K562 (cell line): ENCODE results near the gene IMPA2. TPM values are rescaled to one million over a fixed set of nuclear protein-coding genes. Genes with fewer than 3 reads are reported as not detected.

Source experiments
- CTBP1 ChIP-seq: fragments of 450-650 bp; IDR thresholded peaks from 2 replicates; pipeline ENCODE4 v1.6.1; 2016; ENCODE audit warnings: borderline replicate concordance
- GABPA ChIP-seq: fragments of 200-800 bp; sonication (Bioruptor generic); conservative IDR thresholded peaks from 2 replicates; pipeline ENCODE4 v1.6.1; 2016; ENCODE audit warnings: low read depth, missing genetic modification characterization, missing compliant biosample characterization
- MAFG ChIP-seq: fragments of 450-650 bp; conservative IDR thresholded peaks from 2 replicates; pipeline ENCODE4 v1.6.1; 2016; ENCODE audit warnings: missing genetic modification characterization, missing compliant biosample characterization
- NFRKB ChIP-seq: fragments of 450-650 bp; IDR thresholded peaks from 2 replicates; pipeline ENCODE4 v1.6.1; 2016; ENCODE audit warnings: low read depth
- NFYB ChIP-seq: IDR thresholded peaks from 2 replicates; pipeline ENCODE4 v1.6.1; 2011; ENCODE audit warnings: mild to moderate bottlenecking, moderate library complexity; ENCODE audit not compliant: insufficient read length; ENCODE audit errors: extremely low read depth
- SMAD2 ChIP-seq: fragments of 150-350 bp; IDR thresholded peaks from 2 replicates; pipeline ENCODE4 v1.6.1; 2014; ENCODE audit warnings: low read depth, mild to moderate bottlenecking, low read length
- SP1 ChIP-seq: sonication (generic); formaldehyde crosslinking; IDR thresholded peaks from 2 replicates; pipeline ENCODE4 v1.8.1; 2022; ENCODE audit warnings: mild to moderate bottlenecking, missing genetic modification reagents
- SRSF7 ChIP-seq: fragments of 200-400 bp; formaldehyde crosslinking; optimal IDR thresholded peaks from 2 replicates; pipeline ENCODE3; 2017; ENCODE audit warnings: mild to moderate bottlenecking, low read depth, low read length
- TEAD1 ChIP-seq, 2 experiments: fragments of 450-650 bp in 1 of 2; sonication (generic) in 1 of 2; formaldehyde crosslinking; IDR thresholded peaks; 2 replicates each; pipeline versions ENCODE4 v1.4.0 to v1.8.0; 2020 to 2022; ENCODE audit warnings: mild to moderate bottlenecking in 2 of 2, missing genetic modification reagents in 1 of 2
- ZNF133 ChIP-seq: fragments of 250-450 bp; sonication (Bioruptor Pico); IDR thresholded peaks from 2 replicates; pipeline ENCODE4 v1.4.0; 2020; ENCODE audit warnings: mild to moderate bottlenecking
- ZNF175 ChIP-seq: fragments of 200-800 bp; sonication (Bioruptor generic); IDR thresholded peaks from 2 replicates; pipeline ENCODE4 v1.6.1; 2016; ENCODE audit warnings: low read depth, mild to moderate bottlenecking, missing genetic modification characterization, missing compliant biosample characterization
- ZNF24 ChIP-seq: fragments of 450-650 bp; IDR thresholded peaks from 2 replicates; pipeline ENCODE4 v1.6.1; 2016
- polyA plus RNA-seq, 8 experiments: library from polyadenylated mRNA; depleted of rRNA in 4 of 8; stranded (reverse) in 5 of 8; unstranded in 3 of 8; fragments of >200 nt; fragmentation: Nextera tagmentation in 2 of 8; fragmentation: Illumina TruSeq in 1 of 8; extraction: Ambion mirVana in 2 of 8; extraction: Trizol in 1 of 8; gene quantifications; 2 replicates each; pipeline versions ENCODE4 v1.2.1 to v1.2.3, GENCODE V29; 2011 to 2014; ENCODE audit warnings: inconsistent platforms in 1 of 8, missing spikeins in 1 of 8
- total RNA-seq, 7 experiments: library from RNA; depleted of rRNA in 6 of 7; stranded (reverse); fragments of >200 nt in 6 of 7; fragmentation: Illumina TruSeq in 2 of 7; extraction: Trizol in 2 of 7; gene quantifications; 2 replicates each; pipeline versions ENCODE4 v1.2.1 to v1.2.3, GENCODE V29; 2011 to 2021; ENCODE audit warnings: low replicate concordance in 1 of 7
- TF ChIP-seq, protein P1 (sequence below): fragments of 450-650 bp; IDR thresholded peaks from 2 replicates; pipeline ENCODE4 v1.6.1; 2018; ENCODE audit not compliant: partially characterized antibody
- TF ChIP-seq, protein P2 (sequence below): sonication (generic); formaldehyde crosslinking; IDR thresholded peaks from 2 replicates; pipeline ENCODE4 v1.8.0; 2022; ENCODE audit warnings: mild to moderate bottlenecking, missing genetic modification reagents
- TF ChIP-seq, protein P3 (sequence below): sonication (generic); formaldehyde crosslinking; IDR thresholded peaks from 2 replicates; pipeline ENCODE4 v1.8.1; 2022; ENCODE audit warnings: missing genetic modification reagents
- TF ChIP-seq, protein P4 (sequence below), 3 experiments: fragments of 200-800 bp in 1 of 3; fragments of 250-450 bp in 1 of 3; fragments of 450-650 bp in 1 of 3; sonication (Bioruptor Pico) in 1 of 3; sonication (Bioruptor generic) in 1 of 3; formaldehyde crosslinking in 1 of 3; IDR thresholded peaks; 2 replicates each; pipeline versions ENCODE4 v1.6.1 to v1.8.0; 2016 to 2022; ENCODE audit warnings: mild to moderate bottlenecking in 2 of 3, missing genetic modification characterization in 2 of 3, missing compliant biosample characterization in 1 of 3, moderate library complexity in 1 of 3

IMPA2 gene
- total and polyA plus RNA-seq, 9 of the 15 experiments (the other 6 are each of a cell fraction or from before 2014, with no cell fraction given): 0.62 to 11.3 (median 5.7) TPM

DNA sequence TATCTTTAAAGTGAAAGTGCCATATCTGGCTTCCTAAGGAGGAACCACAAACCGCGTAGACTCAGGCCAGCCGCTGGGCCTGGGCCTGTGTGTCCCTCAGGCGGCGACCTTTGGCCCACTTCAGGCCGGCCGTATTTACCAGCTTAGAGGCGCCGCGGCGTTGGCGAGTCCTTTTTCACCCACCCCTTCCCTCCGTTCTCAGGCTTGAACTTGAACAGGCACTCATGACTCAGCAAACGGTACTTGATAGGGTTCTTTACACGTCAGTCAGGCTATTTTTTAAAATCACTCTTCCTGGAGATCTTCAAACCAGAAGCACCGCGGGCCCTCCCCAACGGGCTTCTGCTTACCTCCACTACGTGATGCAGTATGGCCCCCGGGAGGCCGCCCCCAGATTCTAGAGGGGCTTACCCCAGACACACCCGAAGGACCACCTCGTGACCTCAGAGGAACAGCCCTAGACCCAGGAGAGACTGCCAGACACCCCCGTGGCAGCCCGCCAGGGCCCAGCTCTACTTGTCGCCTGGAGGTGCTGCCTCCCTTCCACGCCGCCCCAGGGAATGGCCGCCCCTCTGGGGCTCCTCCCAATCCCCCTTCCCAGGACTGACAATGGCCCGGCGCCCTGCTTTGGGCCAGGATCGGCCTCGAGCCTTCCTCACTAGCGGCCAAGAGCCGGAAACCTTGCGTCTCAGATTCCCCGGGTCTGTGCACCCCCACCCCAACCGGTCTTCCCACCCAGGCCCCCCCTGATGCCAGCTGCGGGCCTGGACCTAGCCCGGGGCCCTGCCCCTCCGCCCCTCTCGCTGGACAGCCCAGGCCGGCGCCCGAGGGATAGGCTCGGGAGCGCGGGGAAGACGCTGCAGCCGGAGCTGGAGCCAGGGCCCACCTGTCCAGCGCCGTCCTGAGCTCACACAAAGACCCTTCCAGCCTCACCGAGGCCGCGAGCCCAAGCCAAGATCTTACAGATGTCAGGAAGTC is 33.8 kb upstream of the IMPA2 start (continued):
- TF ChIP-seq, protein P1, sequence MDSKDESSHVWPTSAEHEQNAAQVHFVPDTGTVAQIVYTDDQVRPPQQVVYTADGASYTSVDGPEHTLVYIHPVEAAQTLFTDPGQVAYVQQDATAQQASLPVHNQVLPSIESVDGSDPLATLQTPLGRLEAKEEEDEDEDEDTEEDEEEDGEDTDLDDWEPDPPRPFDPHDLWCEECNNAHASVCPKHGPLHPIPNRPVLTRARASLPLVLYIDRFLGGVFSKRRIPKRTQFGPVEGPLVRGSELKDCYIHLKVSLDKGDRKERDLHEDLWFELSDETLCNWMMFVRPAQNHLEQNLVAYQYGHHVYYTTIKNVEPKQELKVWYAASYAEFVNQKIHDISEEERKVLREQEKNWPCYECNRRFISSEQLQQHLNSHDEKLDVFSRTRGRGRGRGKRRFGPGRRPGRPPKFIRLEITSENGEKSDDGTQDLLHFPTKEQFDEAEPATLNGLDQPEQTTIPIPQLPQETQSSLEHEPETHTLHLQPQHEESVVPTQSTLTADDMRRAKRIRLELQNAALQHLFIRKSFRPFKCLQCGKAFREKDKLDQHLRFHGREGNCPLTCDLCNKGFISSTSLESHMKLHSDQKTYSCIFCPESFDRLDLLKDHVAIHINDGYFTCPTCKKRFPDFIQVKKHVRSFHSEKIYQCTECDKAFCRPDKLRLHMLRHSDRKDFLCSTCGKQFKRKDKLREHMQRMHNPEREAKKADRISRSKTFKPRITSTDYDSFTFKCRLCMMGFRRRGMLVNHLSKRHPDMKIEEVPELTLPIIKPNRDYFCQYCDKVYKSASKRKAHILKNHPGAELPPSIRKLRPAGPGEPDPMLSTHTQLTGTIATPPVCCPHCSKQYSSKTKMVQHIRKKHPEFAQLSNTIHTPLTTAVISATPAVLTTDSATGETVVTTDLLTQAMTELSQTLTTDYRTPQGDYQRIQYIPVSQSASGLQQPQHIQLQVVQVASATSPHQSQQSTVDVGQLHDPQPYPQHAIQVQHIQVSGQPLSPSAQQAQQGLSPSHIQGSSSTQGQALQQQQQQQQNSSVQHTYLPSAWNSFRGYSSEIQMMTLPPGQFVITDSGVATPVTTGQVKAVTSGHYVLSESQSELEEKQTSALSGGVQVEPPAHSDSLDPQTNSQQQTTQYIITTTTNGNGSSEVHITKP: peak; percentile 87
- no peak for TF ChIP-seq SRSF7
- no peak for TF ChIP-seq ZNF133
- TF ChIP-seq, protein P2, sequence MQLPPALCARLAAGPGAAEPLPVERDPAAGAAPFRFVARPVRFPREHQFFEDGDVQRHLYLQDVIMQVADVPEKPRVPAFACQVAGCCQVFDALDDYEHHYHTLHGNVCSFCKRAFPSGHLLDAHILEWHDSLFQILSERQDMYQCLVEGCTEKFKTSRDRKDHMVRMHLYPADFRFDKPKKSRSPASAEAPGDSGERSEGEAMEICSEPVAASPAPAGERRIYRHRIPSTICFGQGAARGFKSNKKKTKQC (CRISPR knock-in tag): no peak
- TF ChIP-seq NFYB: peak; percentile 63
- TF ChIP-seq, protein P3, sequence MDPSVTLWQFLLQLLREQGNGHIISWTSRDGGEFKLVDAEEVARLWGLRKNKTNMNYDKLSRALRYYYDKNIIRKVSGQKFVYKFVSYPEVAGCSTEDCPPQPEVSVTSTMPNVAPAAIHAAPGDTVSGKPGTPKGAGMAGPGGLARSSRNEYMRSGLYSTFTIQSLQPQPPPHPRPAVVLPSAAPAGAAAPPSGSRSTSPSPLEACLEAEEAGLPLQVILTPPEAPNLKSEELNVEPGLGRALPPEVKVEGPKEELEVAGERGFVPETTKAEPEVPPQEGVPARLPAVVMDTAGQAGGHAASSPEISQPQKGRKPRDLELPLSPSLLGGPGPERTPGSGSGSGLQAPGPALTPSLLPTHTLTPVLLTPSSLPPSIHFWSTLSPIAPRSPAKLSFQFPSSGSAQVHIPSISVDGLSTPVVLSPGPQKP: no peak
- TF ChIP-seq, protein P4, sequence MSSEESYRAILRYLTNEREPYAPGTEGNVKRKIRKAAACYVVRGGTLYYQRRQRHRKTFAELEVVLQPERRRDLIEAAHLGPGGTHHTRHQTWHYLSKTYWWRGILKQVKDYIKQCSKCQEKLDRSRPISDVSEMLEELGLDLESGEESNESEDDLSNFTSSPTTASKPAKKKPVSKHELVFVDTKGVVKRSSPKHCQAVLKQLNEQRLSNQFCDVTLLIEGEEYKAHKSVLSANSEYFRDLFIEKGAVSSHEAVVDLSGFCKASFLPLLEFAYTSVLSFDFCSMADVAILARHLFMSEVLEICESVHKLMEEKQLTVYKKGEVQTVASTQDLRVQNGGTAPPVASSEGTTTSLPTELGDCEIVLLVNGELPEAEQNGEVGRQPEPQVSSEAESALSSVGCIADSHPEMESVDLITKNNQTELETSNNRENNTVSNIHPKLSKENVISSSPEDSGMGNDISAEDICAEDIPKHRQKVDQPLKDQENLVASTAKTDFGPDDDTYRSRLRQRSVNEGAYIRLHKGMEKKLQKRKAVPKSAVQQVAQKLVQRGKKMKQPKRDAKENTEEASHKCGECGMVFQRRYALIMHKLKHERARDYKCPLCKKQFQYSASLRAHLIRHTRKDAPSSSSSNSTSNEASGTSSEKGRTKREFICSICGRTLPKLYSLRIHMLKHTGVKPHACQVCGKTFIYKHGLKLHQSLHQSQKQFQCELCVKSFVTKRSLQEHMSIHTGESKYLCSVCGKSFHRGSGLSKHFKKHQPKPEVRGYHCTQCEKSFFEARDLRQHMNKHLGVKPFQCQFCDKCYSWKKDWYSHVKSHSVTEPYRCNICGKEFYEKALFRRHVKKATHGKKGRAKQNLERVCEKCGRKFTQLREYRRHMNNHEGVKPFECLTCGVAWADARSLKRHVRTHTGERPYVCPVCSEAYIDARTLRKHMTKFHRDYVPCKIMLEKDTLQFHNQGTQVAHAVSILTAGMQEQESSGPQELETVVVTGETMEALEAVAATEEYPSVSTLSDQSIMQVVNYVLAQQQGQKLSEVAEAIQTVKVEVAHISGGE (CRISPR knock-in tag; IDR thresholded peaks at IDR 0.05): peak in 1 of 3 experiments; percentile 64; a peak in 2 of 6 replicates
- TF ChIP-seq NFRKB: peak; percentile 89
- TF ChIP-seq ZNF175: peak; percentile 68
- TF ChIP-seq MAFG: peak; percentile 99
- TF ChIP-seq ZNF24: peak; percentile 73; the same call in 1 of the 2 replicates
- no peak for TF ChIP-seq SMAD2
- peak; percentile 56 for TF ChIP-seq GABPA (tag)
- peak in 1 of 2 experiments; percentile 43; a peak in 1 of 4 replicates for TF ChIP-seq TEAD1 (CRISPR knock-in tag; IDR thresholded peaks at IDR 0.05)
- peak; percentile 70 for TF ChIP-seq SP1
- TF ChIP-seq CTBP1: peak; percentile 77
